ENCODE results near the gene SETD3.

SETD3 gene

GRCh38 chr14:99418242-99418641 is 62.4 kb downstream of the SETD3 start:
- no peak for DNase-seq

GRCh38 chr14:99416909-99417308 is 63.8 kb downstream of the SETD3 start:
- no peak for DNase-seq

- peak; percentile 60 for DNase-seq
Observed at GRCh38 chr14:99415496-99416281, 65.0 kb downstream of the SETD3 start.

- DNase-seq = no peak
Observed at GRCh38 chr14:99413911-99414310, 66.7 kb downstream of the SETD3 start.

- DNase-seq = no peak
Observed at GRCh38 chr14:99413172-99413571, 67.5 kb downstream of the SETD3 start.

- DNase-seq = peak; percentile 54
Observed at GRCh38 chr14:99412117-99413061, 68.3 kb downstream of the SETD3 start.

GRCh38 chr14:99410019-99410418 is 70.6 kb downstream of the SETD3 start:
- peak; percentile 16 for DNase-seq

GRCh38 chr14:99408971-99409289 is 71.7 kb downstream of the SETD3 start:
- DNase-seq = no peak

- peak; percentile 13 for DNase-seq
Observed at GRCh38 chr14:99408286-99408970, 72.2 kb downstream of the SETD3 start.

GRCh38 chr14:99407416-99407815 is 73.2 kb downstream of the SETD3 start:
- DNase-seq = peak; percentile 14

- DNase-seq = peak; percentile 14
Observed at GRCh38 chr14:99402950-99403349, 77.7 kb downstream of the SETD3 start.

GRCh38 chr14:99402285-99402648 is 78.4 kb downstream of the SETD3 start:
- no peak for DNase-seq

- peak; percentile 14 for DNase-seq
Observed at GRCh38 chr14:99401621-99402284, 78.9 kb downstream of the SETD3 start.

GRCh38 chr14:99401211-99401610 is 79.4 kb downstream of the SETD3 start:
- DNase-seq = no peak

GRCh38 chr14:99397698-99398097 is 83.0 kb downstream of the SETD3 start:
- DNase-seq = no peak

GRCh38 chr14:99395909-99396530 is 84.6 kb downstream of the SETD3 start:
- peak; percentile 63 for DNase-seq

- DNase-seq = peak; percentile 19
Observed at GRCh38 chr14:99394602-99395156, 86.0 kb downstream of the SETD3 start.

- DNase-seq = peak; percentile 60
Observed at GRCh38 chr14:99393059-99393655, 87.5 kb downstream of the SETD3 start.

GRCh38 chr14:99391671-99392070 is 89.0 kb downstream of the SETD3 start:
- DNase-seq = no peak

- DNase-seq = peak; percentile 77
Observed at GRCh38 chr14:99389174-99389826, 91.4 kb downstream of the SETD3 start.

GRCh38 chr14:99388286-99388685 is 92.4 kb downstream of the SETD3 start:
- peak; percentile 20 for DNase-seq

Measured in stimulated activated CD8-positive, alpha-beta memory T cell treated with anti-CD3 and anti-CD28 coated beads, Interleukin-4, amount 100 ng/mL, for 48 hours (primary cell).